Measurements from ENCODE around the gene MCHR2.

Gene MCHR2

DNA sequence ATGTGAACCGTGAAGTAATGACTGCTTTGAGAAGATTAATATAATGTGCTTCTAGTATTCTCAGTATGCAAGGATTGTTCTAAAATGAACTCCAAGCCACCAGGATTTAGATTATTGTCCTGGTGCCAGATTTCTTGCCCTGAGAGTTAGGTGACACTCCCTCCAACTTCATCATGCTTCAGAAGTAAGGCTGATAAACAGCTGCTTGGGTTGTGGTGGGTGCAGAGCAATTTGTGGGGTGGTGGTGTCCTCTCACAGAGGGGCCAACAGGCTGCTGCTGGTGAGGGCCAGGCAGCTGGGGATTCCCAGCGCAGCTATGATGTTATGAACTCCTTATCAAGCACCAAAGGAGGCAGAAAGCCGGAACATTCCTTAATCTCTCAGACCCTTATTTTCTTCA lies 114.6 kb downstream of the MCHR2 start:
- TF ChIP-seq, protein P1, sequence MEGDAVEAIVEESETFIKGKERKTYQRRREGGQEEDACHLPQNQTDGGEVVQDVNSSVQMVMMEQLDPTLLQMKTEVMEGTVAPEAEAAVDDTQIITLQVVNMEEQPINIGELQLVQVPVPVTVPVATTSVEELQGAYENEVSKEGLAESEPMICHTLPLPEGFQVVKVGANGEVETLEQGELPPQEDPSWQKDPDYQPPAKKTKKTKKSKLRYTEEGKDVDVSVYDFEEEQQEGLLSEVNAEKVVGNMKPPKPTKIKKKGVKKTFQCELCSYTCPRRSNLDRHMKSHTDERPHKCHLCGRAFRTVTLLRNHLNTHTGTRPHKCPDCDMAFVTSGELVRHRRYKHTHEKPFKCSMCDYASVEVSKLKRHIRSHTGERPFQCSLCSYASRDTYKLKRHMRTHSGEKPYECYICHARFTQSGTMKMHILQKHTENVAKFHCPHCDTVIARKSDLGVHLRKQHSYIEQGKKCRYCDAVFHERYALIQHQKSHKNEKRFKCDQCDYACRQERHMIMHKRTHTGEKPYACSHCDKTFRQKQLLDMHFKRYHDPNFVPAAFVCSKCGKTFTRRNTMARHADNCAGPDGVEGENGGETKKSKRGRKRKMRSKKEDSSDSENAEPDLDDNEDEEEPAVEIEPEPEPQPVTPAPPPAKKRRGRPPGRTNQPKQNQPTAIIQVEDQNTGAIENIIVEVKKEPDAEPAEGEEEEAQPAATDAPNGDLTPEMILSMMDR (IDR thresholded peaks at IDR 0.05; ENCODE audit: extremely low read depth, missing control alignments): no peak
- DNase-seq (ENCODE audit: low spot score): no peak

DNA sequence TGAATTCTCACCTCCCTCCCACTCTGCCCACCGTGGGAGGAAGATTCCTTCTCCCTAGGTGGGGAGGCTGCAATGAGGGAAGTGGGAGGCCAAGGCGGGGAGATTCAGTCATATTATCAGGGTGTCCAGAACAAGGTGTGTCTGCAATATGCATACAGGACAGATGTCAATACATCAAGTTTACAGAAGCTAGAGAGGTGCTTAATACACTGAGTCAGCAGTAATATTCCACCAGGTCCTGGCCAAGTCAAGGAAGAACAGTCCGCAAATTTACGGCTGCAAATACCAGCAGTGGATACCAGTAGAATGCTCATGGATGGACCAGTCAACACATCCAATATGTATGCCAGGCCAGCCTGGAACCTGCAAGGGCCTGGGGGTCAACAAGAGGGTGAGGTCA lies 119.0 kb downstream of the MCHR2 start:
- TF ChIP-seq, protein P1 (IDR thresholded peaks at IDR 0.05; ENCODE audit: extremely low read depth, missing control alignments): no peak
- no peak for DNase-seq (ENCODE audit: low spot score)

- TF ChIP-seq, protein P1 (IDR thresholded peaks at IDR 0.05; ENCODE audit: extremely low read depth, missing control alignments): no peak
- no peak for DNase-seq (ENCODE audit: low spot score)
Observed at GRCh38 chr6:99873084-99873483, 120.9 kb downstream of the MCHR2 start.

DNA sequence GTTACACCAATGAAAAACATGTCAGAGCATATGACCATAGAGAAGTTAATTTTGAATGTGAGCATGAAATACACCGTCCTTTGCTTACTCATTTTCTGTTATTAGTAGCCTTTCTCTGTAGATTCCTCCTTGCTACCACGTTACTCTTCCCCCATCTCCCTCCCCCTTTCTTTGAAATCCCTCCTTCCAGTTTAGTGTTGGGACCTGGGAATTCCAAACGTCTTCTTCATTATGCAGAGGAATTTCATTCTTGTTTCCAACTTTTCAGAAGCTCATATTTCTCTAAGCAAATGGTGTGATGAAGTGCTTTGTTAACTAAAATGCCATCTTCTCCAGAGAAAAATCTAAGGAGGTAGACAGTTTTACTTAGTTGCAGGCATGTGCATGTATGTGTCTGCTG lies 122.4 kb downstream of the MCHR2 start:
- TF ChIP-seq, protein P1 (IDR thresholded peaks at IDR 0.05; ENCODE audit: extremely low read depth, missing control alignments): no peak
- DNase-seq (ENCODE audit: low spot score): no peak

Data from GM20000 (cell line).